Germinal center (tissue), 1 donor: ENCODE measurements around the gene MICAL3.
"Not testable (repeated sequence)": the region's sequence is repeated elsewhere in the genome, so short reads cannot be mapped to it uniquely, and the experiment has no call there.

Experiments
- DNase-seq: peaks from one replicate; pipeline ENCODE4 v3.0.0; 2012; ENCODE audit warnings: mixed read lengths, low spot score

MICAL3 gene

GRCh38 chr22:17953147-17953546, 71.2 kb downstream of the MICAL3 start:
- DNase-seq = no peak

- no peak for DNase-seq
These were observed 72.0 kb downstream of the MICAL3 start for GRCh38 chr22:17952273-17952801.

GRCh38 chr22:17951315-17951714, 73.0 kb downstream of the MICAL3 start:
- no peak for DNase-seq

GRCh38 chr22:17950651-17951214, 73.6 kb downstream of the MICAL3 start:
- DNase-seq = no peak

- no peak for DNase-seq
These were observed 74.5 kb downstream of the MICAL3 start for GRCh38 chr22:17949642-17950473.

GRCh38 chr22:17948101-17948500, 76.3 kb downstream of the MICAL3 start:
- DNase-seq = no peak

- no peak for DNase-seq
These were observed 77.5 kb downstream of the MICAL3 start for GRCh38 chr22:17946662-17947367.

GRCh38 chr22:17945888-17946648, 78.3 kb downstream of the MICAL3 start:
- DNase-seq = no peak

GRCh38 chr22:17945156-17945887, 79.0 kb downstream of the MICAL3 start:
- no peak for DNase-seq

- DNase-seq = no peak
These were observed 80.1 kb downstream of the MICAL3 start for GRCh38 chr22:17944256-17944655.

- no peak for DNase-seq
These were observed 80.7 kb downstream of the MICAL3 start for GRCh38 chr22:17943533-17944249.

GRCh38 chr22:17942721-17943120, 81.6 kb downstream of the MICAL3 start:
- DNase-seq = no peak

GRCh38 chr22:17941471-17942406, 82.6 kb downstream of the MICAL3 start:
- DNase-seq = no peak

- DNase-seq = no peak
These were observed 84.8 kb downstream of the MICAL3 start for GRCh38 chr22:17939579-17939978.

GRCh38 chr22:17939011-17939410, 85.3 kb downstream of the MICAL3 start:
- DNase-seq = no peak

GRCh38 chr22:17938484-17938924, 85.9 kb downstream of the MICAL3 start:
- no peak for DNase-seq

- DNase-seq = not testable (repeated sequence)
These were observed 91.9 kb downstream of the MICAL3 start for GRCh38 chr22:17932457-17932856.

GRCh38 chr22:17931400-17931825, 92.9 kb downstream of the MICAL3 start:
- no peak for DNase-seq
